HG03064 (cell line): ENCODE measurements around the gene TTC16.

Source experiments
- ATAC-seq: cut with Tn5 transposase; IDR thresholded peaks from one replicate; pipeline ENCODE4 v1.9.1; 2021; ENCODE audit warnings: low read depth; ENCODE audit not compliant: unreplicated experiment

Gene TTC16

GRCh38 chr9:127763918-127764384 is 48.1 kb downstream of the TTC16 start:
- no peak for ATAC-seq

- no peak for ATAC-seq
Measured at GRCh38 chr9:127765418-127765817, 49.5 kb downstream of the TTC16 start.

GRCh38 chr9:127767410-127767809 is 51.5 kb downstream of the TTC16 start:
- ATAC-seq = no peak

- ATAC-seq = no peak
Measured at GRCh38 chr9:127767909-127768331, 52.0 kb downstream of the TTC16 start.

GRCh38 chr9:127768698-127769097 is 52.8 kb downstream of the TTC16 start:
- no peak for ATAC-seq

- ATAC-seq = no peak
Measured at GRCh38 chr9:127769101-127769500, 53.2 kb downstream of the TTC16 start.

- ATAC-seq = no peak
Measured at GRCh38 chr9:127769929-127770582, 54.2 kb downstream of the TTC16 start.

- ATAC-seq = no peak
Measured at GRCh38 chr9:127770583-127770904, 54.7 kb downstream of the TTC16 start.

GRCh38 chr9:127770905-127771569 is 55.2 kb downstream of the TTC16 start:
- peak; percentile 85 for ATAC-seq

GRCh38 chr9:127771570-127772189 is 55.8 kb downstream of the TTC16 start:
- ATAC-seq = no peak

GRCh38 chr9:127772603-127773002 is 56.7 kb downstream of the TTC16 start:
- no peak for ATAC-seq

GRCh38 chr9:127773272-127773671 is 57.4 kb downstream of the TTC16 start:
- ATAC-seq = no peak

- no peak for ATAC-seq
Measured at GRCh38 chr9:127773981-127774380, 58.1 kb downstream of the TTC16 start.

- no peak for ATAC-seq
Measured at GRCh38 chr9:127776195-127776923, 60.5 kb downstream of the TTC16 start.

GRCh38 chr9:127776924-127777289 is 61.0 kb downstream of the TTC16 start:
- no peak for ATAC-seq

- ATAC-seq = no peak
Measured at GRCh38 chr9:127777368-127777980, 61.6 kb downstream of the TTC16 start.

- peak; percentile 26 for ATAC-seq
Measured at GRCh38 chr9:127778280-127779135, 62.6 kb downstream of the TTC16 start, which contains the start of gene SH2D3C. Gene SH2D3C (minus strand): TSS chr9:127778666. CDS start chr9:127778627, 39 bp downstream.

- ATAC-seq = peak; percentile 35
Measured at GRCh38 chr9:127779136-127779981, 63.5 kb downstream of the TTC16 start.
